IMR-90 (cell line): Measurements from ENCODE around the gene KNL1. TPM values are rescaled to one million over a fixed set of nuclear protein-coding genes. Genes with fewer than 3 reads are reported as not detected.

ENCODE experiments used
- ATAC-seq: fragments of 200-7000 bp; cut with Tn5 transposase; 2 replicates; pipeline ENCODE4 v1.9.1; 2020; ENCODE audit warnings: low read depth, mild to moderate bottlenecking, moderate library complexity
- BruUV-seq: library from RNA; stranded (reverse); fragments of 400-500 nt; replicated peaks from 2 replicates; lab custom pipeline; 2021; lab: Mats Ljungman, UMichigan
- CTCF ChIA-PET: fragments of 300-600 bp; formaldehyde crosslinking; extraction: SDS; loops from one replicate; lab custom pipeline; 2021; ENCODE audit warnings: antibody characterized with exemption; lab: Yijun Ruan, JAX
- POLR2A ChIA-PET: fragments of 300-600 bp; sonication (Branson Sonifier 250); formaldehyde crosslinking; loops from one replicate; lab custom pipeline; 2022; ENCODE audit warnings: antibody characterized with exemption; ENCODE audit not compliant: unreplicated experiment; lab: Charles Lee
- DNase-seq: peaks from one replicate; pipeline ENCODE4 v3.0.0; 2013
- H2AFZ ChIP-seq: replicated peaks from 2 replicates; pipeline ENCODE3; 2013; ENCODE audit warnings: low read length, mild to moderate bottlenecking; ENCODE audit not compliant: poor library complexity
- H2AK5ac ChIP-seq: 2 replicates; pipeline ENCODE4 v1.6.1; 2013; ENCODE audit warnings: low read depth, low read length, inconsistent platforms
- H2AK9ac ChIP-seq: replicated peaks from 2 replicates; pipeline ENCODE3; 2013; ENCODE audit warnings: mild to moderate bottlenecking, low read depth, low read length, moderate library complexity; ENCODE audit not compliant: poor library complexity
- H2BK120ac ChIP-seq: 2 replicates; pipeline ENCODE4 v1.6.1; 2013; ENCODE audit warnings: low read depth, low read length, inconsistent platforms
- H2BK15ac ChIP-seq: 3 replicates; pipeline ENCODE4 v1.6.1; 2013; ENCODE audit warnings: low read depth, low read length, inconsistent platforms
- H2BK20ac ChIP-seq: 2 replicates; pipeline ENCODE4 v1.6.1; 2013; ENCODE audit warnings: low read depth, mild to moderate bottlenecking, inconsistent platforms, low read length, moderate library complexity
- H2BK5ac ChIP-seq: 2 replicates; pipeline ENCODE4 v1.6.1; 2013; ENCODE audit warnings: mild to moderate bottlenecking, low read depth, low read length, inconsistent platforms; ENCODE audit not compliant: poor library complexity, severe bottlenecking
- H3K14ac ChIP-seq: replicated peaks from 2 replicates; pipeline ENCODE4 v1.6.1; 2013; ENCODE audit warnings: low read depth, low read length, inconsistent platforms
- H3K18ac ChIP-seq: 2 replicates; pipeline ENCODE4 v1.6.1; 2013; ENCODE audit warnings: low read depth, low read length, control low read depth
- H3K23ac ChIP-seq: 2 replicates; pipeline ENCODE4 v1.6.1; 2013; ENCODE audit warnings: low read depth, low read length, inconsistent platforms
- H3K27ac ChIP-seq: 2 replicates; pipeline ENCODE4 v1.5.1; 2013; ENCODE audit warnings: mild to moderate bottlenecking, control low read depth, low read length; ENCODE audit not compliant: insufficient read depth
- H3K27me3 ChIP-seq: 2 replicates; pipeline ENCODE4 v1.6.1; 2013; ENCODE audit warnings: low read length; ENCODE audit not compliant: control insufficient read depth, insufficient read depth
- H3K36me3 ChIP-seq: 2 replicates; pipeline ENCODE4 v1.6.1; 2013; ENCODE audit warnings: low read length, mixed read lengths; ENCODE audit not compliant: control insufficient read depth, insufficient read depth
- H3K4ac ChIP-seq: 2 replicates; pipeline ENCODE4 v1.6.1; 2013; ENCODE audit warnings: low read depth, low read length, inconsistent platforms
- H3K4me1 ChIP-seq: 2 replicates; pipeline ENCODE4 v1.6.1; 2013; ENCODE audit warnings: low read length, mixed read lengths; ENCODE audit not compliant: control insufficient read depth, insufficient read depth
- H3K4me2 ChIP-seq: 2 replicates; pipeline ENCODE4 v1.6.1; 2013; ENCODE audit warnings: low read depth, mild to moderate bottlenecking, control low read depth, low read length, moderate library complexity
- H3K4me3 ChIP-seq: 2 replicates; pipeline ENCODE4 v1.5.1; 2013; ENCODE audit warnings: low read depth, mild to moderate bottlenecking, control low read depth, low read length, moderate library complexity; ENCODE audit not compliant: insufficient read depth
- H3K56ac ChIP-seq: 2 replicates; pipeline ENCODE4 v1.6.1; 2013; ENCODE audit warnings: low read length, inconsistent platforms; ENCODE audit not compliant: insufficient read depth; ENCODE audit errors: extremely low read depth
- H3K79me1 ChIP-seq, 2 experiments: 2 replicates each; pipeline ENCODE4 v1.6.1; 2013; ENCODE audit warnings: low read length in 2 of 2, inconsistent platforms in 1 of 2, low read depth in 1 of 2
- H3K9ac ChIP-seq: 2 replicates; pipeline ENCODE4 v1.6.1; 2013; ENCODE audit warnings: low read depth, low read length, control low read depth
- H3K9me1 ChIP-seq: 2 replicates; pipeline ENCODE4 v1.6.1; 2013; ENCODE audit warnings: low read length, inconsistent platforms; ENCODE audit not compliant: insufficient read depth
- H3K9me3 ChIP-seq: 2 replicates; pipeline ENCODE4 v1.6.1; 2013; ENCODE audit warnings: low read length; ENCODE audit not compliant: control insufficient read depth, insufficient read depth
- H4K20me1 ChIP-seq: 2 replicates; pipeline ENCODE4 v1.6.1; 2013; ENCODE audit warnings: low read length, inconsistent platforms; ENCODE audit not compliant: insufficient read depth
- H4K5ac ChIP-seq: 2 replicates; pipeline ENCODE4 v1.6.1; 2013; ENCODE audit warnings: mild to moderate bottlenecking, low read depth, low read length, control low read depth
- H4K8ac ChIP-seq, 2 experiments: 2 replicates each; pipeline ENCODE4 v1.6.1; 2013; ENCODE audit warnings: low read depth in 2 of 2, low read length in 2 of 2, control low read depth in 1 of 2, inconsistent platforms in 1 of 2
- H4K91ac ChIP-seq: 2 replicates; pipeline ENCODE4 v1.6.1; 2013; ENCODE audit warnings: low read depth, low read length, inconsistent platforms; ENCODE audit not compliant: insufficient read depth
- BHLHE40 ChIP-seq: fragments of 150-350 bp; IDR thresholded peaks from 2 replicates; pipeline ENCODE4 v1.6.1; 2016; ENCODE audit warnings: mild to moderate bottlenecking, low read depth, low read length
- CEBPB ChIP-seq: IDR thresholded peaks from 2 replicates; pipeline ENCODE4 v1.6.1; 2012; ENCODE audit warnings: low read depth, low read length, improper control_type of control experiment
- ELK1 ChIP-seq: fragments of 150-350 bp; IDR thresholded peaks from 2 replicates; pipeline ENCODE4 v1.6.1; 2016; ENCODE audit warnings: low read depth, mild to moderate bottlenecking, low read length, moderate library complexity, borderline replicate concordance
- FOS ChIP-seq: fragments of 150-350 bp; IDR thresholded peaks from 2 replicates; pipeline ENCODE4 v1.6.1; 2016; ENCODE audit warnings: low read depth, low read length
- MAFK ChIP-seq: IDR thresholded peaks from 2 replicates; pipeline ENCODE4 v1.6.1; 2012; ENCODE audit warnings: low read depth, low read length, improper control_type of control experiment
- MAZ ChIP-seq: IDR thresholded peaks from 2 replicates; pipeline ENCODE4 v1.6.1; 2012; ENCODE audit warnings: low read depth, mild to moderate bottlenecking, low read length, improper control_type of control experiment, moderate library complexity, borderline replicate concordance
- MXI1 ChIP-seq: IDR thresholded peaks from 2 replicates; pipeline ENCODE4 v1.6.1; 2012; ENCODE audit warnings: low read depth, mild to moderate bottlenecking, low read length, moderate library complexity, borderline replicate concordance
- NFE2L2 ChIP-seq: fragments of 150-350 bp; IDR thresholded peaks from 2 replicates; pipeline ENCODE4 v1.6.1; 2016; ENCODE audit warnings: low read depth, mild to moderate bottlenecking, low read length
- POLR2A ChIP-seq: IDR thresholded peaks from 2 replicates; pipeline ENCODE4 v1.6.1; 2012; ENCODE audit warnings: mild to moderate bottlenecking, low read depth, low read length
- RAD21 ChIP-seq: IDR thresholded peaks from 2 replicates; pipeline ENCODE4 v1.6.1; 2012; ENCODE audit warnings: low read length, improper control_type of control experiment
- RCOR1 ChIP-seq: IDR thresholded peaks from 2 replicates; pipeline ENCODE4 v1.6.1; 2012; ENCODE audit warnings: mild to moderate bottlenecking, low read length, improper control_type of control experiment; ENCODE audit not compliant: insufficient replicate concordance
- RFX5 ChIP-seq: IDR thresholded peaks from 2 replicates; pipeline ENCODE4 v1.8.0; 2012; ENCODE audit warnings: low read depth, mild to moderate bottlenecking, low read length, moderate library complexity
- SMC3 ChIP-seq: fragments of 150-350 bp; IDR thresholded peaks from 2 replicates; pipeline ENCODE4 v1.6.1; 2016; ENCODE audit warnings: low read depth, mild to moderate bottlenecking, antibody characterized with exemption, low read length, moderate library complexity
- WGBS, 2 experiments: methylation state at CpG; one replicate each; pipeline versions ENCODE4 v1.1.5 to v1.1.7; 2013; ENCODE audit warnings: missing lambda C conversion rate in 2 of 2; ENCODE audit not compliant: insufficient read length in 1 of 2; ENCODE audit errors: extremely low coverage in 2 of 2; 5-methylcytosine and 5-hydroxymethylcytosine counted together
- dilution Hi-C: fragments of 300-500 bp; cut with HindIII; formaldehyde crosslinking; loops from one replicate; pipeline ENCODE4 v1.14.3; 2018; ENCODE audit warnings: low sequenced_read_pairs; ENCODE audit not compliant: unreplicated experiment
- in situ Hi-C: fragments of 300-500 bp; cut with MboI; formaldehyde crosslinking; loops from 3 replicates; pipeline ENCODE4 v1.14.3; 2019; ENCODE audit warnings: low sequenced_read_pairs, inconsistent platforms, mixed read lengths
- intact Hi-C: fragments of 100-400 bp; cut with micrococcal nuclease; formaldehyde crosslinking; loops from 2 replicates; pipeline ENCODE4 v1.10.0; 2022
- polyA plus RNA-seq, 3 experiments: library from polyadenylated mRNA; depleted of rRNA; stranded (reverse); fragments of >200 nt; gene quantifications; 2 replicates each; pipeline ENCODE4 v1.2.3, GENCODE V29; 2012; ENCODE audit warnings: low replicate concordance in 1 of 3
- total RNA-seq: library from RNA; depleted of rRNA; stranded (reverse); fragments of >200 nt; gene quantifications from 2 replicates; pipeline ENCODE4 v1.2.3, GENCODE V29; 2012
- TF ChIP-seq, protein P1 (sequence below): fragments of 150-350 bp; IDR thresholded peaks from 2 replicates; pipeline ENCODE4 v1.6.1; 2017; ENCODE audit warnings: mild to moderate bottlenecking, antibody characterized with exemption, low read length, low read depth
- TF ChIP-seq, protein P2 (sequence below): conservative IDR thresholded peaks from 2 replicates; pipeline ENCODE4 v1.5.1; 2012; ENCODE audit warnings: mild to moderate bottlenecking, low read depth, low read length, improper control_type of control experiment

KNL1 gene
- total and polyA plus RNA-seq, 2 of the 4 experiments (the other 2 are of a cell fraction) = 3.1 to 25.1 TPM

DNA sequence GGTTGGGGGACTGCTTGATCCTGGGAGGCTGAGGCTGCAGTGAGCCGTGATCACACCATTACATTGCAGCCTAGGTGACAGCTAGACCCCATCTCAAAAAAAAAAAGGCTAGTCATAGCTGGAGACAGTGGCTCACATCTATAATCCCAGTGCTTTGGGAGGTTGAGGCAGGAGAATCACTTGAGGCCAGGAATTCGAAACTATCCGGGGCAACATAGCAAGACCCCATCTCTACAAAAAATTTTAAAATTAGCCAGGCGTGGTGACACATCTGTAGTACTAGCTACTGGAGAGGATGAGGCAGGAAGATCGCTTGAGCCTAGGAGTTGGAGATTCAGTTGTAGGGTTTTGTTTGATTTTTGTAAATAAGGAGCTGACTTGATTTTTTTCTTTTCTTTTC is 45.6 kb downstream of the KNL1 start:
- ChIA-PET CTCF (no interaction called here), POLR2A (interaction anchor here (0.6 kb wide), 1 partner anchor 8 kb away, joined by 3 read pairs; no protein-coding TSS in a partner anchor)
- no peak overlapping the region for H3K9ac ChIP-seq
- dilution Hi-C loops = no loop called here
- no peak overlapping the region for H3K14ac ChIP-seq
- H2BK15ac ChIP-seq = no peak overlapping the region
- H3K4ac ChIP-seq = no peak overlapping the region
- H3K79me1 ChIP-seq = peaks cover 0 to 7% of the 10 kb centered on the region in 2 experiments; a peak in 1 of 4 replicates
- in situ Hi-C loops = no loop called here
- no peak overlapping the region for H3K4me3 ChIP-seq
- DNase-seq (no peak), ATAC-seq (no peak)
- H4K5ac ChIP-seq = no peak overlapping the region
- H3K56ac ChIP-seq = no peak overlapping the region
- no peak overlapping the region for H2BK120ac ChIP-seq
- no peak overlapping the region for H2BK5ac ChIP-seq
- no peak overlapping the region for H4K8ac ChIP-seq
- no peaks in the 10 kb centered on the region for H3K9me1 ChIP-seq
- no peaks in the 10 kb centered on the region for H3K4me1 ChIP-seq
- no peak overlapping the region for H2BK20ac ChIP-seq
- no peak overlapping the region for H2AFZ ChIP-seq
- no peaks in the 10 kb centered on the region; the same call in 1 of the 2 replicates for H3K36me3 ChIP-seq
- H2AK5ac ChIP-seq = no peak overlapping the region
- intact Hi-C loops = loop anchor here (2.0 kb wide), 1 partner anchor 17 kb away; no protein-coding TSS in a partner anchor
- no TSS peak for BruUV-seq
- no peaks in the 10 kb centered on the region for H3K9me3 ChIP-seq
- H3K4me2 ChIP-seq = no peak overlapping the region
- no peak overlapping the region for H3K23ac ChIP-seq
- H3K18ac ChIP-seq = no peak overlapping the region
- no peak overlapping the region for H3K27ac ChIP-seq
- H3K27me3 ChIP-seq = no peaks in the 10 kb centered on the region
- no CpG with 5 or more reads among the region's 5 CpGs for WGBS, 2 experiments
- no peak overlapping the region for H2AK9ac ChIP-seq
- no peaks in the 10 kb centered on the region for H4K20me1 ChIP-seq
- TF ChIP-seq RFX5 (no peak), MAFK (no peak), MXI1 (no peak), SMC3 (no peak), NFE2L2 (no peak), CEBPB (no peak), MAZ (no peak), ELK1 (no peak), FOS (no peak), BHLHE40 (no peak), RCOR1 (no peak), POLR2A (no peak), RAD21 (no peak)
- TF ChIP-seq, protein P1, sequence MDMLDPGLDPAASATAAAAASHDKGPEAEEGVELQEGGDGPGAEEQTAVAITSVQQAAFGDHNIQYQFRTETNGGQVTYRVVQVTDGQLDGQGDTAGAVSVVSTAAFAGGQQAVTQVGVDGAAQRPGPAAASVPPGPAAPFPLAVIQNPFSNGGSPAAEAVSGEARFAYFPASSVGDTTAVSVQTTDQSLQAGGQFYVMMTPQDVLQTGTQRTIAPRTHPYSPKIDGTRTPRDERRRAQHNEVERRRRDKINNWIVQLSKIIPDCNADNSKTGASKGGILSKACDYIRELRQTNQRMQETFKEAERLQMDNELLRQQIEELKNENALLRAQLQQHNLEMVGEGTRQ = no peak
- TF ChIP-seq, protein P2, sequence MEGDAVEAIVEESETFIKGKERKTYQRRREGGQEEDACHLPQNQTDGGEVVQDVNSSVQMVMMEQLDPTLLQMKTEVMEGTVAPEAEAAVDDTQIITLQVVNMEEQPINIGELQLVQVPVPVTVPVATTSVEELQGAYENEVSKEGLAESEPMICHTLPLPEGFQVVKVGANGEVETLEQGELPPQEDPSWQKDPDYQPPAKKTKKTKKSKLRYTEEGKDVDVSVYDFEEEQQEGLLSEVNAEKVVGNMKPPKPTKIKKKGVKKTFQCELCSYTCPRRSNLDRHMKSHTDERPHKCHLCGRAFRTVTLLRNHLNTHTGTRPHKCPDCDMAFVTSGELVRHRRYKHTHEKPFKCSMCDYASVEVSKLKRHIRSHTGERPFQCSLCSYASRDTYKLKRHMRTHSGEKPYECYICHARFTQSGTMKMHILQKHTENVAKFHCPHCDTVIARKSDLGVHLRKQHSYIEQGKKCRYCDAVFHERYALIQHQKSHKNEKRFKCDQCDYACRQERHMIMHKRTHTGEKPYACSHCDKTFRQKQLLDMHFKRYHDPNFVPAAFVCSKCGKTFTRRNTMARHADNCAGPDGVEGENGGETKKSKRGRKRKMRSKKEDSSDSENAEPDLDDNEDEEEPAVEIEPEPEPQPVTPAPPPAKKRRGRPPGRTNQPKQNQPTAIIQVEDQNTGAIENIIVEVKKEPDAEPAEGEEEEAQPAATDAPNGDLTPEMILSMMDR = no peak
- H4K91ac ChIP-seq = no peak overlapping the region
